Esophagus squamous epithelium (tissue), 4 donors: Measurements from ENCODE around the gene KLHL20.

Experiments
- POLR2A ChIP-seq, 4 donors: fragments of 450-650 bp; IDR thresholded peaks; one replicate each; pipeline ENCODE4 v1.6.1; 2017; ENCODE audit warnings: antibody characterized with exemption in 4 of 4, mild to moderate bottlenecking in 4 of 4, moderate library complexity in 3 of 4
- TF ChIP-seq, protein P1 (sequence below), 6 experiments: fragments of 450-650 bp in 4 of 6; fragments of 200-600 bp in 2 of 6; sonication (generic) in 2 of 6; IDR thresholded peaks; one replicate each; pipeline ENCODE4 v1.5.1; 2016 to 2019; ENCODE audit warnings: antibody characterized with exemption in 6 of 6, mild to moderate bottlenecking in 4 of 6, moderate library complexity in 4 of 6

DNA sequence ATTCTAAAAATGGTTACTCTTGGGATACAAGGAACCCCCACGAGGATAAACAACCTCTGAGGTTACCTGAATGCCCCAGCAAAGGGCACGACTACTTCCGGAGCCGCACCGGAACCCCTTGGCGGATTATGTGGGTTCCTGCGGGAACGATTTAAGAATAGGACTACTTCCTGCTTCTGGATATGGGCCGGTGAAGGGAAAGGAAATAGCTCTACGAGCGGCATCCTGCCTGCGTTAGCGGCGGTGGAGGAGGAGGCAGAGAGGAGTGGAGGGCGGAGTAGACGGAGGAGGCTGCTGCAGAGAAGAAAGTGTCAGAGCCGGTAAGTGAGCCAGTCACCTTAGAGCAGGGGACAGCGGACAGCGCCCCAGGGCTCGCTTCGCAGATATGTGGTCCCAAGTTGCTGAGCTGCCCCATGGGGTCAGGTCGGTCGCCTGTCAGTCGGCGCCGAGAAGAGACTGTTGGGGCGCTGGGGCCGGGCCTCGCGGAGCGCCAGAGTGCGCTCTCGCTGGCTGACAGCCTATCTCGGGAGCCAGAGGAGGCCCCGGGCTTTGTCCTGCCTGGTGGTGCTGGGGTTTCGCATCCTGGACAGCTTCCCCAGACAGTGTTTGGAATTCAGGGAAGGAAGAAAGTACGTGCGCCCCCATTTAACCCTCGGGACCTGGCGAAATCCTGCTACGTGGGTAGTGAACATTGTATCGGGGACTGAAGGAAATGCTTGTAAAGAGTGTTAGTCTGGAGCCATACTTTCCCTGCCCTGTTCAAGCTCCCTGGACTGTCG, at the start of gene KLHL20:
- TF ChIP-seq, protein P1, sequence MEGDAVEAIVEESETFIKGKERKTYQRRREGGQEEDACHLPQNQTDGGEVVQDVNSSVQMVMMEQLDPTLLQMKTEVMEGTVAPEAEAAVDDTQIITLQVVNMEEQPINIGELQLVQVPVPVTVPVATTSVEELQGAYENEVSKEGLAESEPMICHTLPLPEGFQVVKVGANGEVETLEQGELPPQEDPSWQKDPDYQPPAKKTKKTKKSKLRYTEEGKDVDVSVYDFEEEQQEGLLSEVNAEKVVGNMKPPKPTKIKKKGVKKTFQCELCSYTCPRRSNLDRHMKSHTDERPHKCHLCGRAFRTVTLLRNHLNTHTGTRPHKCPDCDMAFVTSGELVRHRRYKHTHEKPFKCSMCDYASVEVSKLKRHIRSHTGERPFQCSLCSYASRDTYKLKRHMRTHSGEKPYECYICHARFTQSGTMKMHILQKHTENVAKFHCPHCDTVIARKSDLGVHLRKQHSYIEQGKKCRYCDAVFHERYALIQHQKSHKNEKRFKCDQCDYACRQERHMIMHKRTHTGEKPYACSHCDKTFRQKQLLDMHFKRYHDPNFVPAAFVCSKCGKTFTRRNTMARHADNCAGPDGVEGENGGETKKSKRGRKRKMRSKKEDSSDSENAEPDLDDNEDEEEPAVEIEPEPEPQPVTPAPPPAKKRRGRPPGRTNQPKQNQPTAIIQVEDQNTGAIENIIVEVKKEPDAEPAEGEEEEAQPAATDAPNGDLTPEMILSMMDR (IDR thresholded peaks at IDR 0.05): peak in 2 of 6 experiments; percentile 7 to 19
- peak in 2 of 4 donors; percentile 68 to 71 for TF ChIP-seq POLR2A (IDR thresholded peaks at IDR 0.05)
